ENCODE results near the gene CCL4. TPM values are rescaled to one million over a fixed set of nuclear protein-coding genes. Genes with fewer than 3 reads are reported as not detected.

The CCL4 gene
- total RNA-seq, 1 experiment from 2014 or later = 1.2 TPM

GRCh38 chr17:36089339-36089865 is 14.2 kb upstream of the CCL4 start:
- no peak for ATAC-seq
- BruUV-seq (replicated peaks) = no TSS peak
- no peak for DNase-seq (ENCODE audit: low read depth, low spot score)
- H3K27me3 ChIP-seq (ENCODE audit: insufficient read depth, low read length) = 0 out of 2 replicates have a peak, but pooled peaks cover 9% of the 10 kb centered on the region
- H3K79me2 ChIP-seq (ENCODE audit: insufficient read depth, low read length) = no peaks in the 10 kb centered on the region
- no peak overlapping the region for H3K9ac ChIP-seq (ENCODE audit: low read length)
- no peaks in the 10 kb centered on the region for H3K36me3 ChIP-seq (ENCODE audit: control insufficient read depth in 1 of 2, insufficient read depth in 2 of 2, low read length in 2 of 2)
- H3K27ac ChIP-seq (ENCODE audit: low read depth, low read length) = no peak overlapping the region
- ChIA-PET RAD21 (ENCODE audit: low non-redundant PET in 1 of 2, low total read pairs in 2 of 2, uncharacterized antibody in 2 of 2, unreplicated experiment in 2 of 2) (no interaction called here), CTCF (interaction anchor here (1.2 to 1.3 kb wide), 2 partner anchors 17 kb away, joined by 3 to 5 read pairs; no protein-coding TSS in a partner anchor), POLR2A (no interaction called here)
- H3K9me2 ChIP-seq (ENCODE audit: insufficient read depth) = no peaks in the 10 kb centered on the region
- intact Hi-C loops (cut with micrococcal nuclease) = no loop called here
- TF ChIP-seq CTCF (IDR thresholded peaks at IDR 0.05 in 2 of 3, conservative IDR thresholded peaks at IDR 0.05 in 1 of 3; ENCODE audit: borderline replicate concordance in 1 of 3, insufficient read depth in 1 of 3, low read depth in 2 of 3, low read length in 2 of 3) (no peak), TCF7L2 (IDR thresholded peaks at IDR 0.05; ENCODE audit: borderline replicate concordance, extremely low read depth, insufficient read depth, insufficient read length) (no peak)
- no peak overlapping the region for H3K4me3 ChIP-seq (replicated peaks in 1 of 2; ENCODE audit: low read depth in 1 of 2, low read length in 2 of 2)
- H3K4me1 ChIP-seq (ENCODE audit: control insufficient read depth in 1 of 2, insufficient read depth in 2 of 2, low read length in 2 of 2) = no peaks in the 10 kb centered on the region
- H4K20me1 ChIP-seq (ENCODE audit: insufficient read depth) = no peaks in the 10 kb centered on the region
- no peak overlapping the region for H2AFZ ChIP-seq (ENCODE audit: low read depth, low read length, poor library complexity, severe bottlenecking)
- H3K4me2 ChIP-seq (ENCODE audit: low read length) = no peak overlapping the region
- H3K9me3 ChIP-seq (ENCODE audit: control insufficient read depth in 1 of 2, insufficient read depth in 1 of 2, low read depth in 1 of 2, low read length in 2 of 2) = no peaks in the 10 kb centered on the region

GRCh38 chr17:36089888-36090836 is 13.5 kb upstream of the CCL4 start, which contains the start of gene CCL3:
Gene CCL3, minus strand, starts transcription at chr17:36090143. Its CDS starts 85 bp downstream, at chr17:36090058.
- Histone ChIP-seq H3K36me3 (ENCODE audit: control insufficient read depth in 1 of 2, insufficient read depth in 2 of 2, low read length in 2 of 2) (no peaks in the 10 kb centered on the region), H3K4me2 (ENCODE audit: low read length) (no peak within 1 kb of the TSS), H4K20me1 (ENCODE audit: insufficient read depth) (no peaks in the 10 kb centered on the region), H3K9ac (ENCODE audit: low read length) (no peak within 1 kb of the TSS), H3K27me3 (ENCODE audit: insufficient read depth, low read length) (0 out of 2 replicates have a peak, but pooled peaks cover 9% of the 10 kb centered on the region), H3K4me3 (replicated peaks in 1 of 2; ENCODE audit: low read depth in 1 of 2, low read length in 2 of 2) (no peak within 1 kb of the TSS), H3K27ac (ENCODE audit: low read depth, low read length) (no peak within 1 kb of the TSS), H2AFZ (ENCODE audit: low read depth, low read length, poor library complexity, severe bottlenecking) (no peak within 1 kb of the TSS), H3K9me3 (ENCODE audit: control insufficient read depth in 1 of 2, insufficient read depth in 1 of 2, low read depth in 1 of 2, low read length in 2 of 2) (no peaks in the 10 kb centered on the region), H3K4me1 (ENCODE audit: control insufficient read depth in 1 of 2, insufficient read depth in 2 of 2, low read length in 2 of 2) (no peaks in the 10 kb centered on the region), H3K79me2 (ENCODE audit: insufficient read depth, low read length) (no peaks in the 10 kb centered on the region), H3K9me2 (ENCODE audit: insufficient read depth) (no peaks in the 10 kb centered on the region)
- RAD21 ChIA-PET (ENCODE audit: low non-redundant PET in 1 of 2, low total read pairs in 2 of 2, uncharacterized antibody in 2 of 2, unreplicated experiment in 2 of 2) = no interaction called here
- ATAC-seq (no peak), DNase-seq (ENCODE audit: low read depth, low spot score) (no peak)
- POLR2A ChIA-PET = no interaction called here
- CTCF ChIA-PET = interaction anchor here (1.2 kb wide), 1 partner anchor 18 kb away, joined by 3 read pairs; no protein-coding TSS in a partner anchor
- no TSS peak for BruUV-seq (replicated peaks)
- intact Hi-C loops (cut with micrococcal nuclease) = no loop called here
- no peak for TF ChIP-seq MAX (IDR thresholded peaks at IDR 0.05)
- TF ChIP-seq FOSL1 (IDR thresholded peaks at IDR 0.05; ENCODE audit: low read depth) = no peak
- TF ChIP-seq SIN3A (IDR thresholded peaks at IDR 0.05; ENCODE audit: low read depth) = no peak
- TF ChIP-seq ZBTB33 (IDR thresholded peaks at IDR 0.05; ENCODE audit: extremely low read depth, insufficient replicate concordance, low read length) = no peak
- no peak for TF ChIP-seq POLR2AphosphoS5 (IDR thresholded peaks at IDR 0.05; ENCODE audit: low read depth, low read length)
- no peak for TF ChIP-seq ELF1 (IDR thresholded peaks at IDR 0.05; ENCODE audit: borderline replicate concordance, low read depth)
